IPS DF 6.9 (cell line): Measurements from ENCODE around the gene PIGZ.

ENCODE experiments used
- DNase-seq: peaks from one replicate; pipeline ENCODE4 v3.0.0-alpha.2; 2013; ENCODE audit warnings: low read depth, low spot score
- H3K27ac ChIP-seq: one replicate; pipeline ENCODE4 v1.5.1; 2013; ENCODE audit warnings: low read length, control low read depth
- H3K27me3 ChIP-seq: 2 replicates; pipeline ENCODE4 v1.6.1; 2013; ENCODE audit warnings: mild to moderate bottlenecking, low read length; ENCODE audit not compliant: control insufficient read depth, insufficient read depth
- H3K36me3 ChIP-seq: 2 replicates; pipeline ENCODE4 v1.6.1; 2013; ENCODE audit warnings: low read length; ENCODE audit not compliant: control insufficient read depth, insufficient read depth
- H3K4me1 ChIP-seq: 2 replicates; pipeline ENCODE4 v1.6.1; 2013; ENCODE audit warnings: low read length; ENCODE audit not compliant: control insufficient read depth, insufficient read depth
- H3K4me3 ChIP-seq: 2 replicates; pipeline ENCODE4 v1.5.1; 2013; ENCODE audit warnings: mild to moderate bottlenecking, low read length
- H3K9me3 ChIP-seq: 2 replicates; pipeline ENCODE4 v1.6.1; 2013; ENCODE audit warnings: low read length, inconsistent platforms; ENCODE audit not compliant: control insufficient read depth, insufficient read depth
- WGBS: extraction: QIAGEN DNeasy Blood & Tissue Kit; methylation state at CpG from one replicate; pipeline ENCODE4 v1.1.7; 2013; ENCODE audit warnings: mixed read lengths, missing lambda C conversion rate; ENCODE audit not compliant: insufficient read length, insufficient coverage; 5-methylcytosine and 5-hydroxymethylcytosine counted together

The PIGZ gene, protein sequence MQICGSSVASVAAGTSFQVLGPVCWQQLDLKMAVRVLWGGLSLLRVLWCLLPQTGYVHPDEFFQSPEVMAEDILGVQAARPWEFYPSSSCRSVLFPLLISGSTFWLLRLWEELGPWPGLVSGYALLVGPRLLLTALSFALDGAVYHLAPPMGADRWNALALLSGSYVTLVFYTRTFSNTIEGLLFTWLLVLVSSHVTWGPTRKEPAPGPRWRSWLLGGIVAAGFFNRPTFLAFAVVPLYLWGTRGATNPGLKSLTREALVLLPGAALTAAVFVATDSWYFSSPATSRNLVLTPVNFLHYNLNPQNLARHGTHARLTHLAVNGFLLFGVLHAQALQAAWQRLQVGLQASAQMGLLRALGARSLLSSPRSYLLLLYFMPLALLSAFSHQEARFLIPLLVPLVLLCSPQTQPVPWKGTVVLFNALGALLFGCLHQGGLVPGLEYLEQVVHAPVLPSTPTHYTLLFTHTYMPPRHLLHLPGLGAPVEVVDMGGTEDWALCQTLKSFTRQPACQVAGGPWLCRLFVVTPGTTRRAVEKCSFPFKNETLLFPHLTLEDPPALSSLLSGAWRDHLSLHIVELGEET

DNA sequence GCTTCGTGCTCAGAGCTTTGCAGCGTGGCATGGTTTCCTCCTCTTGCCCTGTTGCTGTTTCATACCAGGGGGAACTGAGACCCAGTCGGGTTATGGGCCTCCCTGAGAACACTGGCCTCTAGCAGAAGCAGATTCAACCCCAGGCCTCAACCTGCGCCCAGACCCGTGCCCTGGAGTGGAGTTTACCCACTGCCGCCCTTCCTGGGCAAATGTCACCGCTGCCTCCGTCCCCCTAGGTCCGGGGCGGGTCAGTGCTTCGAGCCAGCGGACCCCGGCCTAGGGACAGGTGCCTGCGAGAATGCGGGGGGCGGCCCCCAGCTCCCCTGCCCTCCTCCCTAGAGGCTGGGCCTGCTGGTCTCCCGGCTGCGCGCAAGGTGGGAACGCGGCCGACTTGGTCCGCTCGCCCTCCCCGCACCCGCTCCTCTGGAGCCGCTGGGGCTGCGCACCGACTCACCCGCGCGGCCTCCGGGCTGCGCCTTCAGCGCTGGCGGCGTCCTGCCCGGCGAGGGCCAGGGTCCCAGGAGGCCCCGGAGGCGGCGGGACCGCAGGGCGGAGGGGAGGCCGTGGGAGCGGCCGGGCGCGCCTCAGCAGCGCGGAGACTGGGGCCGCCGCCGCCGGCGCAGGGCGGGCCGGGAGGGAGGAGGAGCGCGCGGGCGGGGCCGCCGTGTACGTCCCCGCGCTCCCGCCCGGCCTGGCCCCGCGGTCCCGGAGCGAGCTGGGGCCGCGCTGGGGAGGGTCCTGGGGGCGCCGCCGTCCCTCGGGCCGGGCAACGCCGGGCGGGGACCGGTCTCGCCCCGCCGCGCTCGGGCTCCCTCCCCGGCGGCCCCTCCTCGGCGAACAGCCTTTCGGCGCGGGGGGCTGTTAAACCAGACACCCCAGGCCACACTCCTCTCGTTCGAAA, at the start of gene PIGZ:
Gene PIGZ, minus strand, starts transcription at position 601 of the 901 bp plus-strand sequence. CDS start 16,802 bp downstream, outside the sequence.
- Histone ChIP-seq H3K9me3 (no peaks in the 10 kb centered on the region), H3K4me1 (0 out of 2 replicates have a peak, but pooled peaks cover 1% of the 10 kb centered on the region), H3K4me3 (peak within 1 kb of the TSS; percentile 65), H3K27ac (no peak within 1 kb of the TSS), H3K27me3 (peaks cover 63% of the 10 kb centered on the region), H3K36me3 (no peaks in the 10 kb centered on the region; the same call in 1 of the 2 replicates)
- WGBS: no CpG with 5 or more reads among the region's 98 CpGs
- no peak for DNase-seq

DNA sequence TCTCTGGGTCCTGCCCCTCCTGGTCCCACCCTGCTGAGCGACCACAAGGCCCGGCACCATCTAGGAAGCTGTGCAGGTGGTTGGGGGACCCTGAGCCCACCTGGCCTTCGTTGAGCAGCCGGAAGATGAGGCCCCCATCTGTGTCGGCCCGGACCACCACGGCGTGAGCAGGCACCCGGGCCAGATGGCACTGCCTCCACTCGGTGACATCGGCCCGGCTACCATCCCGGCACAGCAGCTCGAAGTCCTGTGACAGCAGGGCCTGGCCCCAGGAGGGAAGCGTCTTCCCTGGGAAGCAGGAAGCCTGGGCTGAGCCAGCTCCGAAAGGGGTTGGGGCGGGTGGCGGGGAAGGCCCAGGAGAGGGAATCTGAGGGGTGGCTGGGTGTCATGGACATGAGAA, 48.4 kb upstream of the PIGZ start:
- Histone ChIP-seq H3K27ac (no peak overlapping the region), H3K36me3 (no peaks in the 10 kb centered on the region), H3K27me3 (no peaks in the 10 kb centered on the region), H3K4me3 (no peak overlapping the region), H3K9me3 (no peaks in the 10 kb centered on the region), H3K4me1 (peaks cover 4% of the 10 kb centered on the region; the same call in 1 of the 2 replicates)
- WGBS: no CpG with 5 or more reads among the region's 18 CpGs
- DNase-seq: no peak

DNA sequence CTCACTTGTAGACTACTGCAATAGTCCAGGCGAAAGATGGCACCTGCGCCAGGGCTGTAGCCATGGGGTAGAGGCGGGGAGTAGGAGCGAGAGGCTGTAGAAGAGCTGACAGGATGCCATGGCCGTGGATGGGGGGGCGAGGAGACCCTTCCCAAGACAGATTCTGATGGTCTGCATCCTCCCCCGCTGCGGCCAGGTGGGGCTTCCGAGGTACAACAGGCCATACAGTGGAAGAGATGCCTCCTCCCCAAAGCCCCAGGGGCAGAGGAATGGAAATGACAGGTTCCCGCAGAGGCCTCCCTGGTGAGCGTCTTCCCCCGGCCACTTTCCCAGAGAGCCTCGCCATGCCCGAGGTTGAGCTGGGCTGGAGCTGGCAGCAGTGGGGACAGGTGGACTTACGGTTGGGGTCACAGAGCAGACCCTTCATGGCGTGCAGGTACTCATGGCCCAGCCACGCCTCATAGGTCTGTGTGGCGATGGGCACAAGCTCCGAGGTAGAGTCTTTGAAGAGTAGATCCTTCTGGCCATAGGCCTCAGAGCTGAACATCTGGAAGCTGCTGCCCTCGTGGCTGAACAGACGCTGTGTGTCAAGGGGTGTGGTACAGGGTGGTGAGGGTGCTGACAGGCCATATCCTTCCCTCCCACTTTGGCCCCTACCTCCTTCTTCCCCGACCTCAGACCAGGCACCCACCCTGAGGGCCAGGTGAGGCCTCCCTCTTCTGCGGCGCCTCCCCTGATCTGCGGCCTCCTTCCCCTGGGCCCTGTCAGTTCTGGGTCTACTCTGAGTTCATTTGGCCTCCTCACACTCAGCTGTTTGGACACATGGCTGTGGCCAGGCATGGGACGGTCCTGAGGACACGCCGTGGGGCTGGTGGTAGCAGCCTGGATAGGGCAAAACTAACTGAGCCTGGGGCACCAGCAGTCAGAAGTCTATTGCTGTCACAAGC, 47.4 kb upstream of the PIGZ start:
- Histone ChIP-seq H3K27ac (no peak overlapping the region), H3K36me3 (no peaks in the 10 kb centered on the region), H3K9me3 (no peaks in the 10 kb centered on the region), H3K27me3 (no peaks in the 10 kb centered on the region), H3K4me1 (peaks cover under 1% of the 10 kb centered on the region; the same call in 1 of the 2 replicates), H3K4me3 (no peak overlapping the region)
- DNase-seq: no peak
- no CpG with 5 or more reads among the region's 28 CpGs for WGBS

DNA sequence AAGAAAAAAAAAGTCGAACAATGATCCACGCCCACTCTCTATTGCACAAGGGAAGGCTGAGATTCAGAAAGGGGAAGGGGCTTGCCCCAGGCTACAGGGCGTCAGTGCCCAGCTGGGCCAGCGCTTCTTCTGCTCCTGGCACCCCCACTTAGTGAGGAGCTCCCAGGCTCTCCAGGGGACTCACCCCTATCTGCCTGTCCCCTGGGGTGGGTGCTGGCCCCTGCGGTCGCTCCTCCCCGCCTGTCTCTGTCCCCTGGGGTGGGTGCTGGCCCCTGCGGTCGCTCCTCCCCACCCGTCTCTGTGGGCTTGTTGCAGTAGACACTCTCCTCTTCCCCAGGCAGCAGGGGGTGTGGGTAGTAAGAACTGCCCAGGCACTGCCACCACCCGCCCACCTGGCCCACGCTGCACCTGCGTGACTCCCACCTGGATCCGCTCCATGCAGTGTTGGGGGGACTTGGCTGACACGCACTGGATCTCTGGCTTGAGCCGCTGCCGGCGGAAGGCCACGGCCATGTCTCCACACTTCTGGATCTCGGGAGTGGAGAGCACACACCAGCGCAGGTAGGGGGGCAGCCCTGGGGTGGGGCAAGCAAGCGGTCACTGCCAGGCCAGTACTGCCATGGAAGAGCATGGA, 46.4 kb upstream of the PIGZ start:
- Histone ChIP-seq H3K4me3 (no peak overlapping the region), H3K27me3 (no peaks in the 10 kb centered on the region), H3K36me3 (no peaks in the 10 kb centered on the region), H3K4me1 (no peaks in the 10 kb centered on the region), H3K27ac (no peak overlapping the region), H3K9me3 (no peaks in the 10 kb centered on the region)
- DNase-seq: no peak
- no CpG with 5 or more reads among the region's 22 CpGs for WGBS

DNA sequence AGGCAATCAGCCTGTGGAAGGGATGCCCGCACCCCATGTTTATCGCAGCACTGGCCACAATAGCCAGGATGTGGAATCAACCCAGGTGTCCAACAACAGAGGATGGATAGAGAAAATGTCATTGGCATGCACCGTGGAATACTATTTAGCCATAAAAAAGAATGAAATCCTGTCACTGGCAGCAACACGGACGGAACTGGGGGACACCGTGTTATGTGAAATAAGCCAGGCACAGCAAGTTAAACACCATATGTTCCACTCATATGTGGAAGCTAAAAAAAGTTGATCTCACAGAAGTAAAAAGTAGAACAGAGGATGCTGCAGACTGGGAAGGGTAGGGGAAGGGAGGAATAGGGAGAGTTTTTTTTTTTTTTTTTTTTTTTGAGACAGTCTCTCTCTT, 45.4 kb upstream of the PIGZ start:
- H3K27me3 ChIP-seq: no peaks in the 10 kb centered on the region
- no peaks in the 10 kb centered on the region for H3K9me3 ChIP-seq
- WGBS: no CpG with 5 or more reads among the region's 6 CpGs
- H3K4me3 ChIP-seq: no peak overlapping the region
- no peaks in the 10 kb centered on the region for H3K4me1 ChIP-seq
- H3K27ac ChIP-seq: no peak overlapping the region
- no peaks in the 10 kb centered on the region for H3K36me3 ChIP-seq
- no peak for DNase-seq

DNA sequence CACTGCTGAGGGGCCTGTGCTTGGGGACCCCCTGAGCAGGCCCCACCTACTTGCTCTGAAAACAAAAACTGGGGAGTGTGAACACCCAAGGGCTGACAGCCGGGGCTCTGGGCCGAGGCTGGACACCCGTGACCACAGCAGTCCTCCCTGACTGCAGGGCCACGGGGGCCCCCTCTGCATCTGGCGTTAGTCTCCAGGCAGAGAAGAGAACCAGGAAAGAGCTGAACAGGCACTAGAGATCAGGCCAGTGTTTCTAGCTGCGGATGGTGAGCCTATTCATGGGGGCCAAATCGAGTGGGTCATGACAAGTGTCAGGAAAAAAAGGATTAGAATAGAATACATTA, 43.9 kb upstream of the PIGZ start:
- whole genome bisulfite sequencing: no CpG with 5 or more reads among the region's 7 CpGs
- no peaks in the 10 kb centered on the region for H3K4me1 ChIP-seq
- H3K27ac ChIP-seq: no peak overlapping the region
- H3K27me3 ChIP-seq: no peaks in the 10 kb centered on the region
- no peaks in the 10 kb centered on the region for H3K9me3 ChIP-seq
- no peaks in the 10 kb centered on the region for H3K36me3 ChIP-seq
- no peak for DNase-seq
- H3K4me3 ChIP-seq: no peak overlapping the region

DNA sequence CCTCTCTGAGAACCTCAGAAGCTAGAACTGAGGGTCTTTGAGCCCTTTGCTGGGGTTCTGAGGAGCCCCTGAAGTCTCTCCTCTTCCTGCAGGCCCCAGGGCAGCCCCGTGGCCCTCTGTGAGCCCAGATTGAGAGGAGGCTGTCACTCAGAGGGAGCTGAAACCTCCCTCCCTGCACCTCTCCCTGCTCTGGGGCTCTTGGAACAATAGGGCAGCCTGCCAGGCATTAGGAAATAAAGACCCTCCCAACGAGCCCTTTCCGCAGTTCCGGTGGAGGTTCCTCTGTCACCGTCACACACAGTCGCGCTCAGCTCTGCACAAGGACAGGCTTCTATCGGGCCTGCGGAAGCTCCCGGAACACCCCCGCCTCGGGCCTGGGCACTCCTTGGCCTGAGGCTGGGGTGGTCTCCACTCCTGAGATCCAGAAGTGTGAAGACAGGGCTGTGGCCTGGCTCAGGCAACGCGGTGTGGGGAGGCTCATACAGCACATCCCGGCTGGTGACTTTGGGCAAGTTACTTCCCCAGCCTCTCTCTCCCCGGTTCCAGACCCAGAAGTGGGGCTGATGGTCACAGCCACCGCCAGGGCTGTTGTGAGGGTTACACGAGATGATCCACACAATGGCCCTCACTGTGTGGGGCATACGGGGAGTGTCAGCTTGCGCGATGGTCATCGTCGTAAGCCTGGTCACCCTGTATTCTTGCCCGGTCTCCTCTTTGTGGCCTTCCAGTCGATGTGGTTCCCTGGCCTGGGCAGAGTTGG, 43.3 kb upstream of the PIGZ start:
- no CpG with 5 or more reads among the region's 25 CpGs for WGBS
- H3K27ac ChIP-seq: no peak overlapping the region
- no peak for DNase-seq
- no peaks in the 10 kb centered on the region for H3K27me3 ChIP-seq
- H3K36me3 ChIP-seq: no peaks in the 10 kb centered on the region
- no peaks in the 10 kb centered on the region for H3K4me1 ChIP-seq
- no peaks in the 10 kb centered on the region for H3K9me3 ChIP-seq
- no peak overlapping the region for H3K4me3 ChIP-seq

DNA sequence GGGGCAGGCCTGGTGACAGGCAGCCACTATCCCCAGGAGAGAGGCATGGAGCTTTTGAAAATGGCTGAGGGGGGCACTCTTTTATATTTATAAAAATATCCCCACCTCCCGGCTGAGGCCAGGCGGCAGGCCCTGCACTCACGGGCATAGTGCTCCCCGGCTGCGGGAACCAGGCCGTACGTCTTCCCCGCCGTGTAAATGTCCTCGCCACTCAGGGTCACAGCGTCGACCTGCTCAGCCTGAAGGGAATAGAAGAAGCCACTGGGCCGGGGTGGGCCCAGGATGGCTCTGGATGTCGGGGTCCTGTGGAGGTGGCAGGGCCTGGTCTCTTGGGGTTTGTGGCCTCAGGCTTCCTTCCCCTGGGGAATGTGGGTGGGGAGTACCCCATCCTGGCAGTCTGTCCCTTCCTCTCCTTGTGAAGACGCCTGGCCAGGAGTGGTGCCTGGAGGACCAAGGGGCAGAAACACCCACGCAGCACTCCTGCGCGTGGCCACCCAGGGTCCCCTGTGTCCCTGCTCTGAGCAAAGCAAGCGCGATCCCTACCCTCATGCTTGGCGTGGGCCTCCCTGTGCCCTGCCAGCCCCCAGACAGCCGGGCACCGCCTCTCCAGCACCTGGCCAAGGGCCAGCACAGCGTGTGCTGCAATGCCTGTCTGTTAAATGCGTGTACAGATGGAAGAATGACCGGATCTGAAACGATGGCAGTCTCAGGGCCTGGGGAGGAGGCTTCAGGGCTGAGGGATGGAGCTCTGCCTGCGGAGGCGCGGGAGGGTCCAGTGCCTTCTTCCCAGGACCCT, 42.1 kb upstream of the PIGZ start:
- H3K27me3 ChIP-seq: no peaks in the 10 kb centered on the region
- WGBS: no CpG with 5 or more reads among the region's 30 CpGs
- H3K27ac ChIP-seq: no peak overlapping the region

More for the DNA sequence above, 42.1 kb upstream of the PIGZ start:
- Histone ChIP-seq H3K4me3 (no peak overlapping the region), H3K9me3 (no peaks in the 10 kb centered on the region), H3K36me3 (no peaks in the 10 kb centered on the region), H3K4me1 (no peaks in the 10 kb centered on the region)
- DNase-seq: no peak
